H1 (cell line): Measurements from ENCODE around the gene INF2. TPM values are rescaled to one million over a fixed set of nuclear protein-coding genes. Genes with fewer than 3 reads are reported as not detected.
A peak's percentile ranks its signal among the peaks of the same experiment; 100 is the strongest.

Experiments used
- ASH2L ChIP-seq: fragments of 200-600, 300-600 bp; sonication (generic); IDR thresholded peaks from one replicate; pipeline ENCODE4 v1.7.1; 2017; ENCODE audit warnings: low read length
- BACH1 ChIP-seq: IDR thresholded peaks from 2 replicates; pipeline ENCODE4 v1.6.1; 2012; ENCODE audit warnings: low read length, improper control_type of control experiment
- BRCA1 ChIP-seq: IDR thresholded peaks from 2 replicates; pipeline ENCODE4 v1.6.1; 2012; ENCODE audit warnings: low read depth, low read length, improper control_type of control experiment
- CBX8 ChIP-seq: fragments of 300-800, 300-1000 bp; sonication (generic); IDR thresholded peaks from 2 replicates; pipeline ENCODE4 v1.7.1; 2016; ENCODE audit warnings: low read depth, low read length, borderline replicate concordance
- CHD2 ChIP-seq: IDR thresholded peaks from 2 replicates; pipeline ENCODE4 v1.6.1; 2012; ENCODE audit warnings: low read length, improper control_type of control experiment
- CREB1 ChIP-seq: IDR thresholded peaks from 2 replicates; pipeline ENCODE4 v1.6.1; 2012; ENCODE audit warnings: inconsistent platforms
- FOSL1 ChIP-seq: IDR thresholded peaks from 2 replicates; pipeline ENCODE4 v1.6.1; 2011; ENCODE audit warnings: mild to moderate bottlenecking, low read depth, low read length, moderate library complexity; ENCODE audit not compliant: insufficient read depth
- GABPA ChIP-seq: IDR thresholded peaks from 2 replicates; pipeline ENCODE4 v1.6.1; 2011; ENCODE audit warnings: mild to moderate bottlenecking, low read length, moderate library complexity, borderline replicate concordance; ENCODE audit not compliant: insufficient read depth
- HDAC2 ChIP-seq, 2 experiments: fragments of 300-600 bp in 1 of 2; sonication (generic) in 1 of 2; IDR thresholded peaks; 2 replicates each; pipeline ENCODE4 v1.6.1; 2011 to 2012; ENCODE audit warnings: low read depth in 2 of 2, low read length in 2 of 2, mild to moderate bottlenecking in 2 of 2, moderate library complexity in 2 of 2, borderline replicate concordance in 1 of 2, inconsistent platforms in 1 of 2
- NANOG ChIP-seq: IDR thresholded peaks from 2 replicates; pipeline ENCODE4 v1.6.1; 2011; ENCODE audit warnings: low read length, low read depth, mild to moderate bottlenecking, inconsistent platforms; ENCODE audit not compliant: insufficient read depth, poor library complexity, severe bottlenecking
- PHF8 ChIP-seq: fragments of 200-600 bp; sonication (generic); conservative IDR thresholded peaks from 2 replicates; pipeline ENCODE4 v1.7.1; 2012; ENCODE audit warnings: low read depth, mild to moderate bottlenecking, inconsistent platforms, low read length, moderate library complexity
- POLR2A ChIP-seq, 2 experiments: IDR thresholded peaks; 1 replicate in 1 of 2; 2 replicates in 1 of 2; pipeline ENCODE4 v1.6.1; 2011; ENCODE audit warnings: low read depth in 2 of 2, low read length in 2 of 2, mild to moderate bottlenecking in 2 of 2; ENCODE audit errors: control extremely low read depth in 1 of 2
- POLR2AphosphoS5 ChIP-seq: IDR thresholded peaks from 2 replicates; pipeline ENCODE4 v1.6.1; 2011; ENCODE audit warnings: low read depth, low read length
- POU5F1 ChIP-seq: IDR thresholded peaks from 2 replicates; pipeline ENCODE4 v1.6.1; 2011; ENCODE audit warnings: low read depth, mild to moderate bottlenecking, low read length, moderate library complexity
- RBBP5 ChIP-seq: IDR thresholded peaks from 2 replicates; pipeline ENCODE4 v1.7.1; 2012; ENCODE audit warnings: low read depth, mild to moderate bottlenecking, inconsistent platforms, low read length, moderate library complexity, borderline replicate concordance
- SP2 ChIP-seq: IDR thresholded peaks from 2 replicates; pipeline ENCODE4 v1.6.1; 2012; ENCODE audit warnings: mild to moderate bottlenecking, low read length, inconsistent platforms
- SP4 ChIP-seq: IDR thresholded peaks from 2 replicates; pipeline ENCODE4 v1.6.1; 2012; ENCODE audit warnings: low read length, inconsistent platforms
- SRF ChIP-seq: IDR thresholded peaks from 2 replicates; pipeline ENCODE4 v1.6.1; 2011; ENCODE audit warnings: mild to moderate bottlenecking, low read depth, low read length, moderate library complexity
- SUZ12 ChIP-seq: fragments of 200-600 bp; sonication (generic); IDR thresholded peaks from 2 replicates; pipeline ENCODE4 v1.6.1; 2012; ENCODE audit warnings: mild to moderate bottlenecking, inconsistent platforms, low read length, moderate library complexity, mixed read lengths
- TAF7 ChIP-seq: optimal IDR thresholded peaks from 2 replicates; pipeline ENCODE3; 2011; ENCODE audit warnings: low read depth, mild to moderate bottlenecking, inconsistent platforms, low read length, moderate library complexity, borderline replicate concordance
- YY1 ChIP-seq: IDR thresholded peaks from 2 replicates; pipeline ENCODE4 v1.6.1; 2011; ENCODE audit warnings: low read depth, mild to moderate bottlenecking, low read length
- polyA plus RNA-seq, 7 experiments: library from polyadenylated mRNA; depleted of rRNA in 3 of 7; stranded (reverse) in 5 of 7; unstranded in 2 of 7; fragments of >200 nt in 5 of 7; fragments of 200-250 nt in 2 of 7; gene quantifications; 1 replicate in 5 of 7; 2 replicates in 1 of 7; 4 replicates in 1 of 7; pipeline versions ENCODE4 v1.2.1 to v1.2.3, GENCODE V29; 2011 to 2013; ENCODE audit warnings: missing spikeins in 2 of 7, mixed read lengths in 2 of 7
- total RNA-seq: library from RNA; stranded (reverse); fragmentation: NEBNext Ultra II Directional; extraction: Animal tissue kit (Norgen Biotek cat#: 25700); gene quantifications from 2 replicates; pipeline ENCODE4 v1.2.1, GENCODE V29; 2021
- TF ChIP-seq, protein P1 (sequence below): IDR thresholded peaks from 2 replicates; pipeline ENCODE4 v1.6.1; 2012; ENCODE audit warnings: inconsistent platforms
- TF ChIP-seq, protein P2 (sequence below): IDR thresholded peaks from 2 replicates; pipeline ENCODE4 v1.6.1; 2012; ENCODE audit warnings: inconsistent platforms

INF2 gene
- total and polyA plus RNA-seq, 2 of the 8 experiments (the other 6 are each of a cell fraction or from before 2014, with no cell fraction given) = 29.1 to 59.5 TPM

DNA sequence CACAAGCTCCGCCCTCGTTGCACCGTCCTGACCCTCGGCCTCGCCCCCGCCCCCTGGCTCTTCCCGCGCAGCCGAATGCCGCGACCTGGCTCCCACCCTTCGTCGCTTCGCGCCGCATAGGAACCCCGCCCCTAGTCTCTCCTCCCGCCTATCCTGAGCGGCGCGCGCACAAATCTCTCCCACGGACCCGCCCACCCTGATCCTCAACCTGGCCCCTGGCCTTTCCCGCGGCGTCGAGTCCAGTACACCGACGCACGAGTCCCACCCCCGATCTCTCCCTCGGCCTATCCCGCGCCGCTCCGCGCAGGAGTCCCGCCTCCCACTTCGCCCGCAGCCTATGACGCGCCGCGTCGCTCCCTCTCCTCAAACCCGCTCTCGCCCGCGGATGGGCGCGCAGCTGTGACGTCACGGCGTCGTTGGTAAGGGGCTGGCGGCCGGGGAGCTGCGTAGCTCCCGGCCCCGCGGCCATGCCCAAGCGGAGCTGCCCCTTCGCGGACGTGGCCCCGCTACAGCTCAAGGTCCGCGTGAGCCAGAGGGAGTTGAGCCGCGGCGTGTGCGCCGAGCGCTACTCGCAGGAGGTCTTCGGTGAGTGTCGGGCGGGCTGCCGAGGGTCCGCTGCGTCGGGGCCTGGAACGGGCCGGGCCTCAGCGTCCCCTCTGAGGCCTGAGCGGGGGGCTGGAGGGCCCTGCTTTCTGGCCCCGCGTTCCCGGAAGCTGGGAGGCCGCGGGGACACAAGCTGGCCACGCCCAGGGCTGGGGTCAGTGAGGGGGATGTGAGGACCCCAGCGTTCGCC, 63.5 kb downstream of the INF2 start, which contains the start of gene SIVA1 (continued):
- TF ChIP-seq SUZ12 (no peak), CHD2 (peak; percentile 61; the same call in 1 of the 2 replicates), GABPA (no peak), YY1 (peak; percentile 74; the same call in 1 of the 2 replicates), TAF7 (peak; percentile 34), CREB1 (peak; percentile 98), NANOG (no peak), HDAC2 (IDR thresholded peaks at IDR 0.05; ENCODE audit: borderline replicate concordance in 1 of 2, low read depth in 2 of 2, low read length in 2 of 2) (peak in 1 of 2 experiments; percentile 71; a peak in 1 of 4 replicates), POLR2AphosphoS5 (peak; percentile 78), CBX8 (no peak), POU5F1 (no peak), PHF8 (peak; percentile 98), SP4 (peak; percentile 75; the same call in 1 of the 2 replicates), BRCA1 (peak; percentile 24; the same call in 1 of the 2 replicates), BACH1 (peak; percentile 67; the same call in 1 of the 2 replicates), SRF (peak; percentile 78), SP2 (peak; percentile 41; the same call in 1 of the 2 replicates), RBBP5 (peak; percentile 70), FOSL1 (no peak), POLR2A (IDR thresholded peaks at IDR 0.05; ENCODE audit: control extremely low read depth in 1 of 2, low read depth in 2 of 2, low read length in 2 of 2) (peak in 1 of 2 experiments; percentile 91; a peak in 2 of 3 replicates), ASH2L (peak; percentile 78)
- TF ChIP-seq, protein P1, sequence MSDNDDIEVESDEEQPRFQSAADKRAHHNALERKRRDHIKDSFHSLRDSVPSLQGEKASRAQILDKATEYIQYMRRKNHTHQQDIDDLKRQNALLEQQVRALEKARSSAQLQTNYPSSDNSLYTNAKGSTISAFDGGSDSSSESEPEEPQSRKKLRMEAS = peak; percentile 46
- TF ChIP-seq, protein P2, sequence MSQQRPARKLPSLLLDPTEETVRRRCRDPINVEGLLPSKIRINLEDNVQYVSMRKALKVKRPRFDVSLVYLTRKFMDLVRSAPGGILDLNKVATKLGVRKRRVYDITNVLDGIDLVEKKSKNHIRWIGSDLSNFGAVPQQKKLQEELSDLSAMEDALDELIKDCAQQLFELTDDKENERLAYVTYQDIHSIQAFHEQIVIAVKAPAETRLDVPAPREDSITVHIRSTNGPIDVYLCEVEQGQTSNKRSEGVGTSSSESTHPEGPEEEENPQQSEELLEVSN = peak; percentile 86
